ENCODE data around the gene ACSS2. TPM values are rescaled to one million over a fixed set of nuclear protein-coding genes. Genes with fewer than 3 reads are reported as not detected.

Gene ACSS2
- total RNA-seq, 1 donor from 2014 or later, result 29.7 TPM

GRCh38 chr20:34948030-34948429, 71.6 kb downstream of the ACSS2 start:
- Histone ChIP-seq H3K4me3 (ENCODE audit: low read depth, low read length) (no peak overlapping the region), H3K36me3 (ENCODE audit: control insufficient read depth, insufficient read depth, low read length) (peaks cover 8% of the 10 kb centered on the region), H3K27me3 (ENCODE audit: control insufficient read depth, insufficient read depth, low read length) (no peaks in the 10 kb centered on the region)
- FAIRE-seq (no peak), DNase-seq (ENCODE audit: low read depth) (peak; percentile 90)
- TF ChIP-seq CTCF (IDR thresholded peaks at IDR 0.05; ENCODE audit: insufficient read depth, low read length, severe bottlenecking), result peak; percentile 19

DNA sequence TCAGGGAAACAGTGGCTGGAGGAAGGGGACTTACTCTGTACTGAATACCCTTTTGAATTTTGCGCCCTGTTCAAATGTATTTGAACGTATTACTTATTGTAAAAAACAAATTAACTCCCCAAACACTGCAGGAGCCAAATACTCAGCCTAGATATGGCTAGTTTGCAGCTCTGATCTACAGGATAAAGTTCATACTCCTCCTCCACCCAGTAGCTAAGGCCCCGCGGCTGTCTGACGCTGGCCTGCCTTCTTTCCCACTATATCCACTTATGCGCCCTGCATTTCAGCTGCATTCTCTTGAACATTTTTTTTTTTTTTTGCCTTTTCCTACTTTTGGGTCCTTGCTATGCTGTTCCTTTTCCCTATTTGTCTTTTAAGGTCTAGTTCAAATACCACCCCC, 72.7 kb downstream of the ACSS2 start:
- TF ChIP-seq CTCF (IDR thresholded peaks at IDR 0.05; ENCODE audit: insufficient read depth, low read length, severe bottlenecking), result no peak

GRCh38 chr20:34951252-34951651, 74.8 kb downstream of the ACSS2 start:
- FAIRE-seq (no peak), DNase-seq (ENCODE audit: low read depth) (peak; percentile 65)
- H3K4me3 ChIP-seq (ENCODE audit: low read depth, low read length), result no peak overlapping the region
- H3K27me3 ChIP-seq (ENCODE audit: control insufficient read depth, insufficient read depth, low read length), result no peaks in the 10 kb centered on the region
- TF ChIP-seq CTCF (IDR thresholded peaks at IDR 0.05; ENCODE audit: insufficient read depth, low read length, severe bottlenecking), result no peak
- H3K36me3 ChIP-seq (ENCODE audit: control insufficient read depth, insufficient read depth, low read length), result peaks cover 8% of the 10 kb centered on the region

More for the DNA sequence above, 72.7 kb downstream of the ACSS2 start:
- peaks cover 10% of the 10 kb centered on the region for H3K36me3 ChIP-seq (ENCODE audit: control insufficient read depth, insufficient read depth, low read length)
- FAIRE-seq, result no peak
- no peak for DNase-seq (ENCODE audit: low read depth)
- H3K27me3 ChIP-seq (ENCODE audit: control insufficient read depth, insufficient read depth, low read length), result no peaks in the 10 kb centered on the region
- H3K4me3 ChIP-seq (ENCODE audit: low read depth, low read length), result no peak overlapping the region

DNA sequence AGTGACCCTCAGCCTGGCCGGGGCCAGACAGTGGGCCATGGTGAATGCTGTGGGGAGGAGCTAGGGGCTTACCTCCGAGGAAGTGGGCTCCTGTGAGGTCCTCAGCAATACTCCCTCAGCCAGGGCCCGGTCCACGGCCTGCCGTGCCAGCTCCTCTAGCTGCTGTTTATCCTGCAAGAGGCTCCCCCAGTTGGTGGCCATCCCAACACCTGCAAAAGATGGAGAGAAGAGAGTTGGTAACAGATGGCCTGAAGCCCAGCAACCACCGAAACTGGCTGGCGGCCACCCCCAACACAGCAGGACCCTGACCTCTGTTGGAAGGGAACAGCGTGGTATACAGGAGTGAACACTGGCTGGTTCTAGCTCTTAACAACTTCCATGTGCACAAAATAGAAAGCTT, 75.2 kb downstream of the ACSS2 start:
- TF ChIP-seq CTCF (IDR thresholded peaks at IDR 0.05; ENCODE audit: insufficient read depth, low read length, severe bottlenecking), result no peak
- FAIRE-seq (no peak), DNase-seq (ENCODE audit: low read depth) (no peak)
- Histone ChIP-seq H3K4me3 (ENCODE audit: low read depth, low read length) (no peak overlapping the region), H3K36me3 (ENCODE audit: control insufficient read depth, insufficient read depth, low read length) (peaks cover 8% of the 10 kb centered on the region), H3K27me3 (ENCODE audit: control insufficient read depth, insufficient read depth, low read length) (no peaks in the 10 kb centered on the region)

DNA sequence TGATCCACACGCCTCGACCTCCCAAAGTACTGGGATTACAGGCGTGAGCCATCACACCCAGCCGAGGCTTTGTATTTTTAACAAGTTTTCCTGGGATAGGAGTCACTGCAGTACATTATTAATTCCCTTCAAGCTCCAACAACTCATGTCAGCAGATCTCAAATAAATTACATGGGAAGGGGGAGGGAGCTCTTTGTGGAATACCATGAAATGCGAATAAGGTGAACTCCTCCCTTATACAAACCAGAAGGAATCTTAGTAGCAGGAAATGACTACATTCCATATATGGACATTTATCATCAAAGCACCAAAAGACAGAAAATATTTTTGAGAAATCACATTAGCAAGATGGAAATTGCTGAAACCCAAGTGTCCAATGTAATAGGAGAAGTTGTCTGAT, 76.3 kb downstream of the ACSS2 start:
- no peak for TF ChIP-seq CTCF (IDR thresholded peaks at IDR 0.05; ENCODE audit: insufficient read depth, low read length, severe bottlenecking)
- no peak overlapping the region for H3K4me3 ChIP-seq (ENCODE audit: low read depth, low read length)
- FAIRE-seq, result no peak
- DNase-seq (ENCODE audit: low read depth), result no peak
- H3K27me3 ChIP-seq (ENCODE audit: control insufficient read depth, insufficient read depth, low read length), result no peaks in the 10 kb centered on the region
- peaks cover 7% of the 10 kb centered on the region for H3K36me3 ChIP-seq (ENCODE audit: control insufficient read depth, insufficient read depth, low read length)

DNA sequence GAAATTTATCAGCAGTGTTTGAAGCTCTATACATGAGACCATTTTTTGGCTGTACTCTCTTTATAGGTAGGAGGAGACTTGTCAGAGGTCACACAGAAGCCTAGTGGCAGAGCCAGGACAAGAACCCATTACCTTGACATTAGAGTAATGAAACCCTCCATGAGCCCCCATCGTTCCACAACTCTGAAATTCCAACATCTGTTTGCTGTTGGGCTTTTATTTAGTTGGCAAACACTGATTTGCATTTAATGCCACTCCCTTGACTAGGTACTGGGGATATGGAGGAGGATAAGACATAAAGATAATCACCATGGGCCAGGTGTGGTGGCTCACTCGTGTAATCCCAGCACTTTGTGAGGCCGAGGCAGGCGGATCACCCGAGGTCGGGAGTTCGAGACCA, 77.5 kb downstream of the ACSS2 start:
- no peaks in the 10 kb centered on the region for H3K27me3 ChIP-seq (ENCODE audit: control insufficient read depth, insufficient read depth, low read length)
- no peak for TF ChIP-seq CTCF (IDR thresholded peaks at IDR 0.05; ENCODE audit: insufficient read depth, low read length, severe bottlenecking)

More for the DNA sequence above, 77.5 kb downstream of the ACSS2 start:
- H3K4me3 ChIP-seq (ENCODE audit: low read depth, low read length), result no peak overlapping the region
- peaks cover 7% of the 10 kb centered on the region for H3K36me3 ChIP-seq (ENCODE audit: control insufficient read depth, insufficient read depth, low read length)
- DNase-seq (ENCODE audit: low read depth), result no peak
- no peak for FAIRE-seq

Data from bronchial epithelial cell (primary cell).